Keratinocyte (primary cell): ENCODE results near the gene ATP5F1D.

ENCODE experiments used
- CTCF ChIP-seq, 3 experiments: IDR thresholded peaks in 1 of 3; conservative IDR thresholded peaks in 1 of 3; optimal IDR thresholded peaks in 1 of 3; 2 replicates in 2 of 3; 3 replicates in 1 of 3; pipeline versions ENCODE3 to v1.5.1; 2011; ENCODE audit warnings: low read length in 3 of 3, mild to moderate bottlenecking in 3 of 3, moderate library complexity in 2 of 3, control low read depth in 1 of 3, inconsistent platforms in 1 of 3; ENCODE audit not compliant: insufficient read depth in 2 of 3; ENCODE audit errors: extremely low read depth in 1 of 3
- EZH2 ChIP-seq: IDR thresholded peaks from one replicate; pipeline ENCODE4 v1.6.1; 2012; ENCODE audit warnings: inconsistent platforms, mild to moderate bottlenecking, low read length, moderate library complexity

- no peak for TF ChIP-seq CTCF (optimal IDR thresholded peaks at IDR 0.05 in 1 of 3, IDR thresholded peaks at IDR 0.05 in 1 of 3, conservative IDR thresholded peaks at IDR 0.05 in 1 of 3; ENCODE audit: extremely low read depth in 1 of 3, insufficient read depth in 2 of 3, low read length in 3 of 3)
- TF ChIP-seq EZH2: no peak
These were observed 2.9 kb upstream of the ATP5F1D start for GRCh38 chr19:1238369-1239303.
